IPS-15b (cell line): ENCODE measurements around the gene STK33.

Experiments
- H3K27me3 ChIP-seq: one replicate; pipeline ENCODE4 v1.6.1; 2013; ENCODE audit warnings: low read length; ENCODE audit not compliant: control insufficient read depth, insufficient read depth
- H3K36me3 ChIP-seq: one replicate; pipeline ENCODE4 v1.6.1; 2013; ENCODE audit warnings: low read length; ENCODE audit not compliant: control insufficient read depth, insufficient read depth
- H3K4me1 ChIP-seq: one replicate; pipeline ENCODE4 v1.6.1; 2013; ENCODE audit warnings: mild to moderate bottlenecking, low read length; ENCODE audit not compliant: control insufficient read depth, insufficient read depth
- H3K4me3 ChIP-seq: one replicate; pipeline ENCODE4 v1.5.1; 2013; ENCODE audit warnings: low read depth, low read length
- H3K9ac ChIP-seq: one replicate; pipeline ENCODE4 v1.6.1; 2013; ENCODE audit warnings: low read depth, mild to moderate bottlenecking, low read length
- H3K9me3 ChIP-seq: one replicate; pipeline ENCODE4 v1.6.1; 2013; ENCODE audit warnings: mild to moderate bottlenecking, low read length; ENCODE audit not compliant: control insufficient read depth, insufficient read depth

The STK33 gene

DNA sequence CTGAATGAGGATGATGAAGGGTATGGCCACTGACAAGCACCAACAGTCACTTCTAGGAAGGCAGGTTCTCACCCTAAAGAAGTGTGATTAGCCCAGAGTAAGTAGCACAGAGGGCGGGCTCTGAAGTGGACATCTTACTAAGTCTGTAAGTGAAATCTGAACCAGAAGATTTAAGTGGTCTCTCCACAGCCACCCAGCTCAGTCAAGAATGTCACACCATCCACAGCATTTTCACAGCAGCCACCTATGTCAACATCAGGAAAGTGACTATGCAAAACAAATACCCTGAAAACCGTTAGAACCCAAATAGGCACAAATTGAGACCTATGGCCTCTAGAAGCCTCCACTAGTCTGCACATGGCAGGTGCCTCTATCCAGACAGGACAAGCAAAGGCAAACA, 23.0 kb upstream of the STK33 start:
- Histone ChIP-seq H3K4me1 (peaks cover 3% of the 10 kb centered on the region), H3K27me3 (no peaks in the 10 kb centered on the region), H3K36me3 (peaks cover 8% of the 10 kb centered on the region), H3K9ac (no peak overlapping the region), H3K4me3 (no peak overlapping the region), H3K9me3 (no peaks in the 10 kb centered on the region)

GRCh38 chr11:8615291-8616032, 21.4 kb upstream of the STK33 start:
- Histone ChIP-seq H3K27me3 (no peaks in the 10 kb centered on the region), H3K36me3 (peaks cover 8% of the 10 kb centered on the region), H3K4me3 (no peak overlapping the region), H3K9ac (no peak overlapping the region), H3K4me1 (peaks cover 3% of the 10 kb centered on the region), H3K9me3 (no peaks in the 10 kb centered on the region)

- peaks cover 8% of the 10 kb centered on the region for H3K36me3 ChIP-seq
- H3K4me1 ChIP-seq: peaks cover 3% of the 10 kb centered on the region
- no peaks in the 10 kb centered on the region for H3K27me3 ChIP-seq
Measured at GRCh38 chr11:8614497-8614896, 20.5 kb upstream of the STK33 start.

DNA sequence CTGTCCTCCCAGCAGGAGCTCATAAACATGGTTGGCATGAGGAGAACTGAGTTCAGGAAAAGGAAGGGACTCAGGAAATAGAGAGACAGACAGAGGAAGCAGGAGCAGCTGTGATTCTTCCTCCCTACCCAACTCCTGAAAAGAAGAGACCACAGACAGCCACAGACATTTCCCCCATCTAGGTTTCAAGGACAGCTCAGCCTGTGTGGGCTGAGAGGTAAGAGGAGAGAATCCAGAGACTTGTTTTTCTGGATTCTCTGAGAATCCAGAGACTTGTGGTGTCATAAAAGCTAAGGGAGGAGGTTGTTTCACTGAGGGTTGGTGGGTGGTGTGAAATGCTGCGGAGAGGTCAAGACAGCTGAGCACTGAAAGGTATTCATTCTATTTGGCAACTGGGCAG, 19.0 kb upstream of the STK33 start:
- Histone ChIP-seq H3K4me1 (peaks cover 3% of the 10 kb centered on the region), H3K27me3 (no peaks in the 10 kb centered on the region), H3K9ac (no peak overlapping the region), H3K9me3 (no peaks in the 10 kb centered on the region), H3K36me3 (peaks cover 3% of the 10 kb centered on the region), H3K4me3 (no peak overlapping the region)

More at GRCh38 chr11:8614497-8614896, 20.5 kb upstream of the STK33 start:
- Histone ChIP-seq H3K9ac (no peak overlapping the region), H3K4me3 (no peak overlapping the region), H3K9me3 (no peaks in the 10 kb centered on the region)

DNA sequence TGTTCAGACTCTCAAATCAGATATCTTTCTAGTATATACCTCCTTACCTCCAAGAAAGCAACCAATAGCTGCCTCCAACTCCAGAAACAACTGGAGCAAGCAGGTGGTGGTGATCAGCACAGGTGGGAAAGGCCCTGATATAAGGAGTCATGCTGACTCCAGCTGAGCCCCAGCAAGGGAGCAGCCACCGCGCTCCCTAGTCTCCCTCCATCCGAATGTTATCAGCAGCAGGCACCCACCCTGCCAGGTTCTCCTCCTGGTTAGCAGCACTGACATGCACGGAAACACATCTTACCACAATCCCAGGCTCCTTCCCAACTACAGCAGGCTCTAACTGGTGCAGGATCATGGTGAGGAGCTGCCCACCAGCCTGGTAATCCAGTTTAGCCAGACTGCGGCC, 18.5 kb upstream of the STK33 start:
- Histone ChIP-seq H3K36me3 (peaks cover 3% of the 10 kb centered on the region), H3K4me1 (peaks cover 3% of the 10 kb centered on the region), H3K9ac (no peak overlapping the region), H3K9me3 (no peaks in the 10 kb centered on the region), H3K27me3 (no peaks in the 10 kb centered on the region), H3K4me3 (no peak overlapping the region)

DNA sequence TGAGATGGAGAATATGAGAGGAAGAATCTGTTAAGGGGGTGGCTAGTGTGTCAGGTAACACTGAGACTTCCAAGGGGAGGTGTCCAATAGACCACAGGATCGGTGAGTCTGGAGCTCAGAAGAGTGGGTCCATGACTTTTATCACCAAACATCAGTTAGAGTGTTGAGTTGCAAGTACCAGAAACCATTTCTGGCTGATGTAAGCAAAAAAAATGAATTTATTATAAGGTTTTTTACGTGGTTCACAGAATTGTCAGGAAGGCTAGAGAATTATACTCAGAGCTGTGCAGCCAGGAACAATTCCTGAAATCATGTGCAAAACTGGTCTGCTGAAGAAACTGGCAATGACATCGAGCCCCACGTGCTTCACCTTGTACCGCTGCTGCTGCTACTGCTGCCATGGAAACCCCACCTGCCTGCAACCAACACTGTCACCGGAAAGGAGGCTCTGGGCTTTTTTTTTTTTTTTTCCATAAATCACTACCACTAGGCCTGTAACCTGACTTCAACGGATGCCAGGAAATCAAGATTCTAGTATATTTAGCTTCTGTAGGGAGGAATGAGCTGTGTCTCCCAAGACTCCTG, 16.6 kb upstream of the STK33 start:
- H3K27me3 ChIP-seq: no peaks in the 10 kb centered on the region
- no peaks in the 10 kb centered on the region for H3K9me3 ChIP-seq
- H3K9ac ChIP-seq: no peak overlapping the region
- peaks cover under 1% of the 10 kb centered on the region for H3K36me3 ChIP-seq
- H3K4me1 ChIP-seq: peaks cover 2% of the 10 kb centered on the region
- no peak overlapping the region for H3K4me3 ChIP-seq

DNA sequence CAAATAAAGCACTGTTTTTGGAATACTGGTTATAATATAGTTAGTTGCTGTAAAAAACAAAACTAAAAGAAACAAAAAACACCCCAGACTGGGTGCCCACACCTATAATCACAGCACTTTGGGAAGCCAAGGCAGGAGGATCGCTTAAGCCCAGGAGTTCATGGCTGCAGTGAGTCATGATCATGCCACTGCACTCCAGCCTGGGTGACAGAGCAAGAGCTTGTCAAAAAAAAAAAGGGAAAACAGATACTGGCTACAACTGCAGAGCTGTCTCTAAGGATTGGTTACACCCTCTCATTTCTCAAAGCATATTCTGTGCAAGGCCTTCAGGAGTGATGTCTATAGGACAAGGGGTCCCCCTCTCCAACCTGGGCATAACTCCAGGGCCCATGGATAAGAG, 14.6 kb upstream of the STK33 start:
- Histone ChIP-seq H3K36me3 (no peaks in the 10 kb centered on the region), H3K9me3 (no peaks in the 10 kb centered on the region), H3K4me3 (no peak overlapping the region)

DNA sequence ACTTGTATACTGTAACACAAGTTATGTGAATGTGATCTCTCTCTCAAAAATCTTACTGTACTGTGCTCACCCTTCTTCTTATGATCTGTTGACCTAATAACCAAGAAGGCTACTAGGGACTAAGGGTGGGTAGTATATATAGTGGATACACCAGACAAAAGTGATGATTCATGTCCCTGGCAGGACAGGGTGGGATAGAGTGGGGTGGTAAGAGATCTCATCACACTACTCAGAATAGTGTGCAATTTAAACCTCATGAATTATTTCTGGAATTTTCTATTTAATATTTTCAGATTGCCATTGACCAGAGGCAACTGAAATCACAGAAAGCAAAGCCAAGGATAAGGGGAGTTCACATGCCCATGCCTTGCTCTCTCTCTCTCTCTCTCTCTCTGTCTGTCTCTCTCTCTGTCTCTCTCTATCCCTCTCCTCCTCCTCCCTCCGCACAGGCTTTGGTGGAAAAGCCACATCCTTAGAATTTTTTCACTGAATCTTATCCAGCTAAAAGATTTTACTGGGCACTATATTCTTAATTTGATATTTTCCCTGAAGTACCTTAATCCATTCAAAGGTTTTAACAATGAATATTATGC, 12.0 kb upstream of the STK33 start:
- Histone ChIP-seq H3K4me1 (no peaks in the 10 kb centered on the region), H3K9ac (no peak overlapping the region), H3K9me3 (no peaks in the 10 kb centered on the region), H3K4me3 (no peak overlapping the region), H3K36me3 (no peaks in the 10 kb centered on the region), H3K27me3 (no peaks in the 10 kb centered on the region)

More for the DNA sequence above, 14.6 kb upstream of the STK33 start:
- no peaks in the 10 kb centered on the region for H3K27me3 ChIP-seq
- H3K9ac ChIP-seq: no peak overlapping the region
- no peaks in the 10 kb centered on the region for H3K4me1 ChIP-seq

DNA sequence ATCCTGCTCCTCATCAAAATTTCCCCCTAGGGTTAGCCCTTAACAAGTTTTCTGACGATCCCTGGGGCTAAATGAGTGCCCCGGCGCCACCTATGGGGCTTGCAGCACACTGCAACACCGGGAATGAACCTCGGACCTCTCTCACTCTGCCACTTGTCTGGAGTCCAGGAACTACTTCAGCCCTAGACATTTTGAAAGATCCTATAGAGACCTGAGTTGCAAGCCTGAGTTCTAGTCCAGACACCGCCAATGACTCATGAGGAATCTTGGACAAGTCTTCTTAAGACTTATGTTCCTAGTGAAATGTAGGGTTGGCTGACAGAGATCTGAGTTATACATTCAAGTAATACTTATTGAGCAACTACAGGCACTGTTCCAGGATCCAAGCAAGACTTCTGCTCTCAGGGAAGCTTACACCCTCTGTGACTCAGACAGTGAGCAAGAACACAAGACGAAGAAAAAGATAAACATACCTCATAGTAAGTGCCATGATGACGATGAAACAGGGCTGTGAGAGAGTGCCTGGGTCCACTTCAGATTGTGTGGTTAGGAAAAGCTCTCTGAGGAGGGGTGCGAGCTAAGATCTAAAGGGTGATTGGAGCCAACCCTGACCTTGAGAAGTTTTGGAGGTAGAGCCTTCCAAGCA, 10.2 kb upstream of the STK33 start:
- no peak overlapping the region for H3K4me3 ChIP-seq
- no peaks in the 10 kb centered on the region for H3K27me3 ChIP-seq
- no peaks in the 10 kb centered on the region for H3K4me1 ChIP-seq
- no peaks in the 10 kb centered on the region for H3K9me3 ChIP-seq
- no peaks in the 10 kb centered on the region for H3K36me3 ChIP-seq
- H3K9ac ChIP-seq: no peak overlapping the region

DNA sequence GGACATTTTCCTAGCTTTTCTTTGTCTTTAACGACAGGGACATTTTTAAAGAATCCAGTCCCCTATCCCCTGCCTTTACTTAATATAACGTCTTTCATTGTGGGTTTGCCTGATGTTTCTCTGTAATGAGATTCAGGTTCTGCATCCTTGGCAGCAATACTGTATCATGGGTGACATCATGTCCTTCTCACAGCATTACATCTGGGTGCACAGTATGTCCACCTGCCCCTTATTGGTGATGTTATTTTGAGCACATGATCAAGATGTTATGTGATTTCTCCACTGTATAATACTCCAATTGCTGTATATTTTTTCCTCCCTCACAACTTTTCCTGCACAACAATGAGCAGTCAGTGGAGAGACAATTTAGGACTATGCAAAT, 9.7 kb upstream of the STK33 start:
- no peaks in the 10 kb centered on the region for H3K4me1 ChIP-seq
- no peaks in the 10 kb centered on the region for H3K36me3 ChIP-seq

GRCh38 chr11:8601376-8602133, 7.5 kb upstream of the STK33 start:
- no peaks in the 10 kb centered on the region for H3K9me3 ChIP-seq
- no peak overlapping the region for H3K4me3 ChIP-seq
- no peaks in the 10 kb centered on the region for H3K4me1 ChIP-seq

More for the DNA sequence above, 9.7 kb upstream of the STK33 start:
- Histone ChIP-seq H3K9me3 (no peaks in the 10 kb centered on the region), H3K4me3 (no peak overlapping the region), H3K9ac (no peak overlapping the region), H3K27me3 (no peaks in the 10 kb centered on the region)

More at GRCh38 chr11:8601376-8602133, 7.5 kb upstream of the STK33 start:
- H3K27me3 ChIP-seq: no peaks in the 10 kb centered on the region
- no peak overlapping the region for H3K9ac ChIP-seq
- H3K36me3 ChIP-seq: no peaks in the 10 kb centered on the region
